HT-29 (cell line): Measurements from ENCODE around the gene LRP5. TPM values are rescaled to one million over a fixed set of nuclear protein-coding genes. Genes with fewer than 3 reads are reported as not detected.

Experiments used
- DNase-seq: peaks from one replicate; pipeline ENCODE4 v3.0.0-alpha.2; 2015; ENCODE audit warnings: low spot score
- total RNA-seq: library from RNA; depleted of rRNA; stranded (reverse); fragments of >200 nt; shearing (Covaris generic); gene quantifications from 2 replicates; pipeline ENCODE4 v1.2.3, GENCODE V29; 2014

LRP5 gene
- total RNA-seq, 1 experiment from 2014 or later, result 199 TPM

- DNase-seq, result no peak
These were observed 58.1 kb downstream of the LRP5 start for GRCh38 chr11:68370211-68371111.

- DNase-seq, result no peak
These were observed 59.0 kb downstream of the LRP5 start for GRCh38 chr11:68371171-68372041.

GRCh38 chr11:68372114-68372513 lies 59.7 kb downstream of the LRP5 start:
- no peak for DNase-seq

- no peak for DNase-seq
These were observed 60.2 kb downstream of the LRP5 start for GRCh38 chr11:68372625-68373024.

GRCh38 chr11:68373189-68373814 lies 60.9 kb downstream of the LRP5 start:
- no peak for DNase-seq

- DNase-seq, result peak; percentile 61
These were observed 61.6 kb downstream of the LRP5 start for GRCh38 chr11:68373815-68374501.

GRCh38 chr11:68374531-68374930 lies 62.1 kb downstream of the LRP5 start:
- no peak for DNase-seq

GRCh38 chr11:68375337-68375736 lies 62.9 kb downstream of the LRP5 start:
- DNase-seq, result no peak

- no peak for DNase-seq
These were observed 63.4 kb downstream of the LRP5 start for GRCh38 chr11:68375766-68376165.

GRCh38 chr11:68377389-68377795 lies 65.0 kb downstream of the LRP5 start:
- peak; percentile 31 for DNase-seq

GRCh38 chr11:68379206-68379605 lies 66.8 kb downstream of the LRP5 start:
- no peak for DNase-seq

GRCh38 chr11:68380786-68381622 lies 68.6 kb downstream of the LRP5 start:
- DNase-seq, result peak; percentile 73

- DNase-seq, result peak; percentile 17
These were observed 69.3 kb downstream of the LRP5 start for GRCh38 chr11:68381716-68382115.

GRCh38 chr11:68382358-68382998 lies 70.1 kb downstream of the LRP5 start:
- DNase-seq, result no peak

- DNase-seq, result peak; percentile 69
These were observed 71.6 kb downstream of the LRP5 start for GRCh38 chr11:68383976-68384501.

GRCh38 chr11:68384530-68385081 lies 72.2 kb downstream of the LRP5 start:
- DNase-seq, result no peak

GRCh38 chr11:68385128-68385527 lies 72.7 kb downstream of the LRP5 start:
- DNase-seq, result no peak

- no peak for DNase-seq
These were observed 74.1 kb downstream of the LRP5 start for GRCh38 chr11:68386331-68386978.

GRCh38 chr11:68387840-68388239 lies 75.4 kb downstream of the LRP5 start:
- DNase-seq, result no peak
